Measurements from ENCODE around the gene PROK1. TPM values are rescaled to one million over a fixed set of nuclear protein-coding genes. Genes with fewer than 3 reads are reported as not detected.

PROK1 gene
- total RNA-seq, 2 donors from 2014 or later, result 0.20 TPM; not detected in 1

DNA sequence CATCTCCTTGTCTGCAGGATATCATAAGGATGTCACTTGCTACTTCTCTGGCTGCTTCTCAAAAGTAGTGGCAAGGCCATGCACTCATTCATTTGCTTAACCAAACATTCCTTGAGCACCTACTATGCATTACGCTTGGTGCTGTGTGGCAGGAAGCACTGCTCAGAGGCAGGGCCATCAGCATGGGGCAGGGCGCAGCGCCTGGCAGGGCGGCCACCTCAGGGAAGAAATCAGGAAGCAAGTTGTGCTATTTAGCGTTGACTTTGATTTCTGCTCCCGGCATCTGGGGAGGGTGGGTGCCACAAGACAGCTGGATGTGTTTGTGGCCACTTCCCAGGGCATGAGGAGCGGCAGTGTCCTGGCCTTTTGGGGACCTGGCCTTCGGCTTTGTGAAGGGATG lies 27.9 kb downstream of the PROK1 start:
- Mint-ChIP-seq H3K4me1 (peaks cover 46% of the 10 kb centered on the region), H3K9me3 (no peaks in the 10 kb centered on the region), H3K27ac (no peak overlapping the region), H3K4me3 (no peak overlapping the region), H3K27me3 (ENCODE audit: insufficient read depth) (peaks cover 21% of the 10 kb centered on the region), H3K36me3 (ENCODE audit: low read depth) (no peaks in the 10 kb centered on the region)
- Histone ChIP-seq H3K4me1 (ENCODE audit: control insufficient read depth, insufficient read depth, low read length) (peaks cover 14% of the 10 kb centered on the region), H3K27me3 (ENCODE audit: control insufficient read depth, insufficient read depth, low read length, poor library complexity, severe bottlenecking) (peaks cover 6% of the 10 kb centered on the region), H3K36me3 (ENCODE audit: control insufficient read depth, insufficient read depth, low read length) (no peaks in the 10 kb centered on the region), H3K27ac (ENCODE audit: low read depth, low read length) (no peak overlapping the region), H3K9me3 (ENCODE audit: control insufficient read depth, low read length) (no peaks in the 10 kb centered on the region), H3K4me3 (ENCODE audit: low read length) (no peak overlapping the region), H3K9ac (ENCODE audit: extremely low read depth, low read length, poor library complexity, severe bottlenecking) (no peak overlapping the region)
- TF ChIP-seq, protein P1, sequence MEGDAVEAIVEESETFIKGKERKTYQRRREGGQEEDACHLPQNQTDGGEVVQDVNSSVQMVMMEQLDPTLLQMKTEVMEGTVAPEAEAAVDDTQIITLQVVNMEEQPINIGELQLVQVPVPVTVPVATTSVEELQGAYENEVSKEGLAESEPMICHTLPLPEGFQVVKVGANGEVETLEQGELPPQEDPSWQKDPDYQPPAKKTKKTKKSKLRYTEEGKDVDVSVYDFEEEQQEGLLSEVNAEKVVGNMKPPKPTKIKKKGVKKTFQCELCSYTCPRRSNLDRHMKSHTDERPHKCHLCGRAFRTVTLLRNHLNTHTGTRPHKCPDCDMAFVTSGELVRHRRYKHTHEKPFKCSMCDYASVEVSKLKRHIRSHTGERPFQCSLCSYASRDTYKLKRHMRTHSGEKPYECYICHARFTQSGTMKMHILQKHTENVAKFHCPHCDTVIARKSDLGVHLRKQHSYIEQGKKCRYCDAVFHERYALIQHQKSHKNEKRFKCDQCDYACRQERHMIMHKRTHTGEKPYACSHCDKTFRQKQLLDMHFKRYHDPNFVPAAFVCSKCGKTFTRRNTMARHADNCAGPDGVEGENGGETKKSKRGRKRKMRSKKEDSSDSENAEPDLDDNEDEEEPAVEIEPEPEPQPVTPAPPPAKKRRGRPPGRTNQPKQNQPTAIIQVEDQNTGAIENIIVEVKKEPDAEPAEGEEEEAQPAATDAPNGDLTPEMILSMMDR (conservative IDR thresholded peaks at IDR 0.05), result no peak
- no peak for DNase-seq
- 95 to 96% methylated on average over 7 to 8 of the region's 8 CpGs for WGBS, 2 experiments (ENCODE audit: insufficient coverage in 1 of 2, insufficient read length in 1 of 2)

DNA sequence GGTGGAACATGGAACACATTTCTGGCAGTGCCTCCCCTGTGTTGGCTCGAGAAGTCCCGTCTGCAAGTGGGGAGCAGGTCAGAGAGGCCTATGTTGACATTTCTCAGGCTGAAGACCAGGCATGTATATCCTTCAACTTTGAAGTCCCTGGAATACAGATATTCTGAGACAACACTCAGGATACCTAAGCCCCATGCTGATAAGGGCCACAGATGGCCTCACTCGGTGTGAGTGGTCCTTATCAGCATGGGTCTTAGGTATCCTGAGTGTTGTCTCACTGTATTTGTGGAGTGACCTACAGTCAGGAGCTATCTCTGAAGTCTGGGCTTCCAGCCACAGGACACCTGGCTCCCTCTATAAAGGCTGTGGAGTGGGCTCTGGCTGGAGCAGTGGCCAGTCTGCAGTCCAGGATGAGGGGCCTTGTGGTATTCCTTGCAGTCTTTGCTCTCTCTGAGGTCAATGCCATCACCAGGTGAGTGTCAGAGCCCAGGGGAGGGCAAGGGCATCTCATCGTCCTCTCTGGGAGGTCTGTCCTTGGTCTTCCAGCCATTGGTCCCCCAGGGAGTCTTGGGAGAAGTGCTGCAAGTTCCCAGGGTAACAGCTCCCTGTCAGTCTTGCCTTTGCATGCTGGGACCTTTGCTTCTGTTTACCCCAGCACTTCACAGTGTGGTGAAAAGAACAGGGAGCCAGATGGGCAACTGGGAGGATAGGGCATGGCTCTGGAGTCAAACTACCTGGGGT lies 29.6 kb downstream of the PROK1 start:
- Histone ChIP-seq H3K9ac (ENCODE audit: extremely low read depth, low read length, poor library complexity, severe bottlenecking) (no peak overlapping the region), H3K4me1 (ENCODE audit: control insufficient read depth, insufficient read depth, low read length) (peaks cover 14% of the 10 kb centered on the region), H3K27ac (ENCODE audit: low read depth, low read length) (no peak overlapping the region), H3K9me3 (ENCODE audit: control insufficient read depth, low read length) (no peaks in the 10 kb centered on the region), H3K4me3 (ENCODE audit: low read length) (no peak overlapping the region), H3K27me3 (ENCODE audit: control insufficient read depth, insufficient read depth, low read length, poor library complexity, severe bottlenecking) (peaks cover 19% of the 10 kb centered on the region), H3K36me3 (ENCODE audit: control insufficient read depth, insufficient read depth, low read length) (no peaks in the 10 kb centered on the region)
- H3K9me3 Mint-ChIP-seq, result no peaks in the 10 kb centered on the region
- TF ChIP-seq, protein P1 (conservative IDR thresholded peaks at IDR 0.05), result no peak
- DNase-seq, result no peak
- no peak overlapping the region for H3K27ac Mint-ChIP-seq
- H3K4me1 Mint-ChIP-seq, result peaks cover 46% of the 10 kb centered on the region
- H3K36me3 Mint-ChIP-seq (ENCODE audit: low read depth), result no peaks in the 10 kb centered on the region
- WGBS, 2 experiments (ENCODE audit: insufficient coverage in 1 of 2, insufficient read length in 1 of 2), result 59 to 61% methylated on average over 4 of the region's 4 CpGs
- H3K4me3 Mint-ChIP-seq, result no peak overlapping the region
- peaks cover 29% of the 10 kb centered on the region for H3K27me3 Mint-ChIP-seq (ENCODE audit: insufficient read depth)

DNA sequence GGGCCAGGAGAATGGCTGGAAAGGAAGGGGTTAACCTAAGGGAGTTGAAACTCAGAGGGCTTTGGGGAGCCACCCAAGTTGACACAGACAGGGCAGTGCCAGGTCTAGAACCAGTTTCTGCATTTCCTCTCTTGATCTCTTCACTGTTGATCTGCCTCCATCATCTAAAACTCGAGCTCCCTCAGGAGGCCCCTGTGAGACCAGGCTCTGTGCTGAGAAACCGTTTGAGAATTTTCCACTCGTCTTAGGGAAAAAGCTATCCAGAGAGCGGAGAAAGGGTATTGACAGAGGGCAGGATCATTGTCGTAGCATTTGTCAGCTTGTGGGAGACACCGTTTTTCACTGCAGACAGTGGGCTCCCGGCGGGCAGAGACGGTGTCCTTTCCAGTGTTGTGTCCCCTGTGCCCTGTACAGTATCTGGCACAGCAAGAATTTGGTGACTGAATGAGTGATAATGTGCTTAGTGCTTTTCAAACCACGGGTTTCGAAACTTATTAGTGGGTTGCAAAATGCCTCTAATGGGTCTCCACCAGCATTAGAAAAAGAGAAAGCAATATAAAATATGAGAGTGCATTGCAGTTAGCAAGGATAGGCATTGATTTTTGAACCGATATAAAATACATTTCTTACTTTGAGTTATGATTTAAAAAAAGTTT lies 31.1 kb downstream of the PROK1 start:
- WGBS, 2 experiments (ENCODE audit: insufficient coverage in 1 of 2, insufficient read length in 1 of 2), result 78 to 80% methylated on average over 10 to 12 of the region's 12 CpGs
- DNase-seq, result no peak
- TF ChIP-seq, protein P1 (conservative IDR thresholded peaks at IDR 0.05), result no peak
- Mint-ChIP-seq H3K9me3 (no peaks in the 10 kb centered on the region), H3K27ac (no peak overlapping the region), H3K4me3 (no peak overlapping the region), H3K4me1 (peaks cover 44% of the 10 kb centered on the region), H3K27me3 (ENCODE audit: insufficient read depth) (peaks cover 31% of the 10 kb centered on the region), H3K36me3 (ENCODE audit: low read depth) (no peaks in the 10 kb centered on the region)
- Histone ChIP-seq H3K9ac (ENCODE audit: extremely low read depth, low read length, poor library complexity, severe bottlenecking) (no peak overlapping the region), H3K36me3 (ENCODE audit: control insufficient read depth, insufficient read depth, low read length) (no peaks in the 10 kb centered on the region), H3K4me1 (ENCODE audit: control insufficient read depth, insufficient read depth, low read length) (peaks cover 14% of the 10 kb centered on the region), H3K4me3 (ENCODE audit: low read length) (no peak overlapping the region), H3K27ac (ENCODE audit: low read depth, low read length) (no peak overlapping the region), H3K9me3 (ENCODE audit: control insufficient read depth, low read length) (no peaks in the 10 kb centered on the region), H3K27me3 (ENCODE audit: control insufficient read depth, insufficient read depth, low read length, poor library complexity, severe bottlenecking) (peaks cover 19% of the 10 kb centered on the region)
